Neural cell (in vitro differentiated cells): ENCODE data around the gene ADSS1. TPM values are rescaled to one million over a fixed set of nuclear protein-coding genes. Genes with fewer than 3 reads are reported as not detected.

ENCODE experiments used
- H2AFZ ChIP-seq: fragments of 200-600, 300-800 bp; sonication (generic), shearing (Covaris generic); 2 replicates; pipeline ENCODE4 v1.6.0; 2014; ENCODE audit warnings: low read depth, mild to moderate bottlenecking, antibody characterized with exemption, low read length, moderate library complexity
- H3F3A ChIP-seq: fragments of 200-600 bp; shearing (Covaris generic); 2 replicates; pipeline ENCODE4 v1.6.1; 2016; ENCODE audit warnings: mild to moderate bottlenecking, moderate library complexity, mixed read lengths, antibody characterized with exemption, low read length; ENCODE audit not compliant: insufficient read depth, poor library complexity, severe bottlenecking
- H3K27ac ChIP-seq: fragments of 200-600, 300-800 bp; sonication (generic), shearing (Covaris generic); 2 replicates; pipeline ENCODE4 v1.5.1; 2014; ENCODE audit warnings: mild to moderate bottlenecking, low read length, moderate library complexity
- H3K27me3 ChIP-seq: fragments of 300-800, 200-600 bp; sonication (generic), shearing (Covaris generic); 2 replicates; pipeline ENCODE4 v1.6.0; 2014; ENCODE audit warnings: mild to moderate bottlenecking, low read depth, low read length, moderate library complexity; ENCODE audit not compliant: insufficient read depth
- H3K36me3 ChIP-seq: fragments of 300-800, 200-600 bp; sonication (generic), shearing (Covaris generic); 2 replicates; pipeline ENCODE4 v1.5.1; 2014; ENCODE audit warnings: mild to moderate bottlenecking, antibody characterized with exemption, low read length, moderate library complexity; ENCODE audit not compliant: insufficient read depth
- H3K4me2 ChIP-seq: fragments of 300-800, 200-600 bp; sonication (generic), shearing (Covaris generic); 2 replicates; pipeline ENCODE4 v1.6.0; 2014; ENCODE audit warnings: mild to moderate bottlenecking, low read length
- H3K4me3 ChIP-seq: fragments of 300-800, 200-600 bp; sonication (generic), shearing (Covaris generic); 2 replicates; pipeline ENCODE4 v1.5.1; 2014; ENCODE audit warnings: mild to moderate bottlenecking, low read length, moderate library complexity
- H3K79me2 ChIP-seq: fragments of 200-600 bp; shearing (Covaris generic); replicated peaks from 2 replicates; pipeline ENCODE4 v1.6.0; 2014; ENCODE audit warnings: mild to moderate bottlenecking, low read length, moderate library complexity; ENCODE audit not compliant: insufficient read depth
- H3K9ac ChIP-seq: fragments of 300-800, 200-600 bp; sonication (generic), shearing (Covaris generic); 2 replicates; pipeline ENCODE4 v1.6.1; 2016; ENCODE audit warnings: mild to moderate bottlenecking, low read length, mixed read lengths
- H3K9me2 ChIP-seq: fragments of 200-600 bp; shearing (Covaris generic); 2 replicates; pipeline ENCODE4 v1.6.1; 2016; ENCODE audit warnings: mild to moderate bottlenecking, low read length, mixed read lengths; ENCODE audit not compliant: insufficient read depth
- H3K9me3 ChIP-seq: fragments of 200-600, 300-800 bp; sonication (generic), shearing (Covaris generic); 2 replicates; pipeline ENCODE4 v1.6.1; 2016; ENCODE audit warnings: mild to moderate bottlenecking, mixed run types, low read length, moderate library complexity, mixed read lengths
- H4K20me1 ChIP-seq: fragments of 200-600 bp; shearing (Covaris generic); 2 replicates; pipeline ENCODE4 v1.6.1; 2016; ENCODE audit warnings: mild to moderate bottlenecking, mixed run types; ENCODE audit not compliant: insufficient read depth
- EP300 ChIP-seq: fragments of 450-650 bp; conservative IDR thresholded peaks from 2 replicates; pipeline ENCODE4 v1.6.1; 2014; ENCODE audit warnings: antibody characterized with exemption, mild to moderate bottlenecking, moderate library complexity; ENCODE audit not compliant: poor library complexity, severe bottlenecking
- EZH2 ChIP-seq: fragments of 200-600, 300-800 bp; shearing (Covaris generic), sonication (generic); IDR thresholded peaks from 2 replicates; pipeline ENCODE4 v1.6.1; 2014; ENCODE audit warnings: antibody characterized with exemption, low read length, borderline replicate concordance, mild to moderate bottlenecking; ENCODE audit not compliant: insufficient read depth, poor library complexity, severe bottlenecking
- MXI1 ChIP-seq: fragments of 450-650 bp; conservative IDR thresholded peaks from 2 replicates; pipeline ENCODE4 v1.6.1; 2014; ENCODE audit warnings: antibody characterized with exemption, mild to moderate bottlenecking; ENCODE audit not compliant: poor library complexity, severe bottlenecking
- POLR2AphosphoS5 ChIP-seq: IDR thresholded peaks from 2 replicates; pipeline ENCODE4 v1.6.1; 2012
- RAD21 ChIP-seq: fragments of 450-650 bp; conservative IDR thresholded peaks from 2 replicates; pipeline ENCODE4 v1.6.1; 2014; ENCODE audit warnings: antibody characterized with exemption, mild to moderate bottlenecking, moderate library complexity
- SMC3 ChIP-seq: fragments of 450-650 bp; conservative IDR thresholded peaks from 2 replicates; pipeline ENCODE4 v1.6.1; 2014; ENCODE audit warnings: antibody characterized with exemption, mild to moderate bottlenecking, moderate library complexity; ENCODE audit not compliant: poor library complexity
- TAF1 ChIP-seq: IDR thresholded peaks from 2 replicates; pipeline ENCODE4 v1.6.1; 2012; ENCODE audit warnings: low read depth
- polyA plus RNA-seq: library from polyadenylated mRNA; depleted of rRNA; stranded (reverse); fragments of >200 nt; gene quantifications from 2 replicates; pipeline ENCODE4 v1.2.3, GENCODE V29; 2014
- TF ChIP-seq, protein P1 (sequence below): IDR thresholded peaks from 2 replicates; pipeline ENCODE4 v1.6.1; 2012; ENCODE audit warnings: borderline replicate concordance
- TF ChIP-seq, protein P2 (sequence below): fragments of 450-650 bp; IDR thresholded peaks from 2 replicates; pipeline ENCODE4 v1.5.1; 2014; ENCODE audit warnings: antibody characterized with exemption, mild to moderate bottlenecking, moderate library complexity; ENCODE audit not compliant: poor library complexity, severe bottlenecking

The ADSS1 gene
- polyA plus RNA-seq, 1 donor from 2014 or later = 4.3 TPM

DNA sequence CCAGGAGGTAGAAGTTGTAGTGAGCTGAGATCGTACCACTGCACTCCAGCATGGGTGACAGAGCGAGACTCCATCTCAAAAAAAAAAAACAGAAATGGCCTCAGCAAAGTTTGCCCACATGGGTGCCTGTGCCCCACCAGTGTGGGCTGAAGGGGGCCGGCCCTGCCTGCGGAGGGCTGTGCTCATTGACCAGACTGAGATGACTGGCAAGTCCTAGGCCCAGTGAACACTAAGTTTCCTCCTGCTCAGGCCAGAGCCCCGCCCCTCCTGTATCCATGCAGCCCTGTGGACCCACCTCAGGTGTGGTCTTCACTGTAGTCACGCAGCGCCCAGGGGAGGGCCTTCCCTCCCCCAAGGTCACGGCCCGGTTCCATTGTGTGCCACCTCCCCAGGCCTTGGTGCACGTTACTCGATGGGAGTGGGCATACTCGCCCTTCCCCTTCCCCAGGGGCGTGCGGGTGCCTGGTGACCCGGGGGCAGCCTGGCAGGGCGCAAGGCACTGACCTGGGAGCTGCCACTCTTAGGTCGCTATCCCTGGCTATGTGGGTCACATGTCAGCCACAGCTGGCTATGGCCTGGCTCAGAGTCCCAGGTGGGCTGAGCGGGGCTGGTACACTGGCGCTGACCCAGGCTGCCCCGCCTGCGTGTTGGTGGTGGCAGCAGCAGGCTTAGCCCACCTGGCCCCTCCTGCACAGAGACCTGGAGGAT is 18.5 kb upstream of the ADSS1 start:
- no peaks in the 10 kb centered on the region for H3K27me3 ChIP-seq
- H3K9me2 ChIP-seq = no peaks in the 10 kb centered on the region
- H2AFZ ChIP-seq = no peak overlapping the region
- TF ChIP-seq RAD21 = no peak
- no peak for TF ChIP-seq MXI1
- H4K20me1 ChIP-seq = no peaks in the 10 kb centered on the region
- H3K9me3 ChIP-seq = peaks cover 3% of the 10 kb centered on the region
- H3K4me3 ChIP-seq = no peak overlapping the region
- H3K36me3 ChIP-seq = no peaks in the 10 kb centered on the region
- no peak overlapping the region for H3K4me2 ChIP-seq
- no peak overlapping the region for H3K27ac ChIP-seq
- H3K9ac ChIP-seq = no peak overlapping the region
- H3F3A ChIP-seq = no peaks in the 10 kb centered on the region
- no peaks in the 10 kb centered on the region for H3K79me2 ChIP-seq

DNA sequence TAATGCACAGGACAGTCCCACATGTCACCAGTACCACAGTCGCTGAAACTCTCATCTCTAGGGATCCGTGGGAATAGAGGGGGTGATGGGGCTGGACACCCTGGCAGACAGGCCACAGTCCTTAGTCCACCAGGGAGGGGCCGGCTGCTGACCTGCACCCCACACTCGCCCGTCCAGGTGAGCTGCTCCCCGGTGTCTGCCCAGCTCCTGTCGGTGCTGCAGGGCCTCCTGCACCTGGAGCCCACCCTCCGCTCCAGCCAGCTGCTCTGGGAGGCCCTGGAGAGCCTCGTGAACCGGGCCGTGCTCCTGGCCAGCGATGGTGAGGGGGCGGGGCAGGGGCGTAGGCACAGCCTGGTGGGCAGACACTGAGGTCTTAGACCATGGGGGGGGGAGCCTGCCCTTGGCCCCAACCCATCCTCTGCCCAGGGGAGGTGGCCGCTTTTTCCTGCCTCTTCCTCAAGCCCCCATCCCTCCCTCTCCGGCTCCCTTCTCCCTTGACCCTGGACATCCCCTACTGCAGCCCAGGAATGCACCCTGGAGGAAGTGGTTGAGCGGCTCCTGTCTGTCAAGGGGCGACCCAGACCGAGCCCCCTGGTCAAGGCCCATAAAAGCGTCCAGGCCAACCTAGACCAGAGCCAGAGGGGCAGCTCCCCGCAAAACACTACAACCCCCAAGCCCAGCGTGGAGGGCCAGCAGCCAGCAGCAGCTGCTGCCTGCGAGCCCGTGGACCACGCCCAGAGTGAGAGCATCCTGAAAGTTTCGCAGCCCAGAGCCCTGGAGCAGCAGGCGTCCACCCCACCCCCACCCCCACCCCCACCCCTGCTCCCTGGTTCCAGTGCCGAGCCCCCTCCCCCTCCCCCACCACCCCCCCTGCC is 17.1 kb upstream of the ADSS1 start:
- Histone ChIP-seq H3K79me2 (no peaks in the 10 kb centered on the region), H3F3A (no peaks in the 10 kb centered on the region), H3K27ac (no peak overlapping the region), H3K4me2 (no peak overlapping the region), H3K9ac (no peak overlapping the region), H3K9me3 (peaks cover 3% of the 10 kb centered on the region), H3K9me2 (no peaks in the 10 kb centered on the region), H3K4me3 (no peak overlapping the region), H2AFZ (no peak overlapping the region), H3K27me3 (no peaks in the 10 kb centered on the region), H4K20me1 (no peaks in the 10 kb centered on the region), H3K36me3 (no peaks in the 10 kb centered on the region)
- TF ChIP-seq, protein P1, sequence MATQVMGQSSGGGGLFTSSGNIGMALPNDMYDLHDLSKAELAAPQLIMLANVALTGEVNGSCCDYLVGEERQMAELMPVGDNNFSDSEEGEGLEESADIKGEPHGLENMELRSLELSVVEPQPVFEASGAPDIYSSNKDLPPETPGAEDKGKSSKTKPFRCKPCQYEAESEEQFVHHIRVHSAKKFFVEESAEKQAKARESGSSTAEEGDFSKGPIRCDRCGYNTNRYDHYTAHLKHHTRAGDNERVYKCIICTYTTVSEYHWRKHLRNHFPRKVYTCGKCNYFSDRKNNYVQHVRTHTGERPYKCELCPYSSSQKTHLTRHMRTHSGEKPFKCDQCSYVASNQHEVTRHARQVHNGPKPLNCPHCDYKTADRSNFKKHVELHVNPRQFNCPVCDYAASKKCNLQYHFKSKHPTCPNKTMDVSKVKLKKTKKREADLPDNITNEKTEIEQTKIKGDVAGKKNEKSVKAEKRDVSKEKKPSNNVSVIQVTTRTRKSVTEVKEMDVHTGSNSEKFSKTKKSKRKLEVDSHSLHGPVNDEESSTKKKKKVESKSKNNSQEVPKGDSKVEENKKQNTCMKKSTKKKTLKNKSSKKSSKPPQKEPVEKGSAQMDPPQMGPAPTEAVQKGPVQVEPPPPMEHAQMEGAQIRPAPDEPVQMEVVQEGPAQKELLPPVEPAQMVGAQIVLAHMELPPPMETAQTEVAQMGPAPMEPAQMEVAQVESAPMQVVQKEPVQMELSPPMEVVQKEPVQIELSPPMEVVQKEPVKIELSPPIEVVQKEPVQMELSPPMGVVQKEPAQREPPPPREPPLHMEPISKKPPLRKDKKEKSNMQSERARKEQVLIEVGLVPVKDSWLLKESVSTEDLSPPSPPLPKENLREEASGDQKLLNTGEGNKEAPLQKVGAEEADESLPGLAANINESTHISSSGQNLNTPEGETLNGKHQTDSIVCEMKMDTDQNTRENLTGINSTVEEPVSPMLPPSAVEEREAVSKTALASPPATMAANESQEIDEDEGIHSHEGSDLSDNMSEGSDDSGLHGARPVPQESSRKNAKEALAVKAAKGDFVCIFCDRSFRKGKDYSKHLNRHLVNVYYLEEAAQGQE = no peak
- no peak for TF ChIP-seq POLR2AphosphoS5
- no peak for TF ChIP-seq SMC3
- TF ChIP-seq, protein P2, sequence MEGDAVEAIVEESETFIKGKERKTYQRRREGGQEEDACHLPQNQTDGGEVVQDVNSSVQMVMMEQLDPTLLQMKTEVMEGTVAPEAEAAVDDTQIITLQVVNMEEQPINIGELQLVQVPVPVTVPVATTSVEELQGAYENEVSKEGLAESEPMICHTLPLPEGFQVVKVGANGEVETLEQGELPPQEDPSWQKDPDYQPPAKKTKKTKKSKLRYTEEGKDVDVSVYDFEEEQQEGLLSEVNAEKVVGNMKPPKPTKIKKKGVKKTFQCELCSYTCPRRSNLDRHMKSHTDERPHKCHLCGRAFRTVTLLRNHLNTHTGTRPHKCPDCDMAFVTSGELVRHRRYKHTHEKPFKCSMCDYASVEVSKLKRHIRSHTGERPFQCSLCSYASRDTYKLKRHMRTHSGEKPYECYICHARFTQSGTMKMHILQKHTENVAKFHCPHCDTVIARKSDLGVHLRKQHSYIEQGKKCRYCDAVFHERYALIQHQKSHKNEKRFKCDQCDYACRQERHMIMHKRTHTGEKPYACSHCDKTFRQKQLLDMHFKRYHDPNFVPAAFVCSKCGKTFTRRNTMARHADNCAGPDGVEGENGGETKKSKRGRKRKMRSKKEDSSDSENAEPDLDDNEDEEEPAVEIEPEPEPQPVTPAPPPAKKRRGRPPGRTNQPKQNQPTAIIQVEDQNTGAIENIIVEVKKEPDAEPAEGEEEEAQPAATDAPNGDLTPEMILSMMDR = no peak
- no peak for TF ChIP-seq RAD21
- no peak for TF ChIP-seq MXI1
- no peak for TF ChIP-seq TAF1
- TF ChIP-seq EP300 = no peak
- no peak for TF ChIP-seq EZH2
